ENCODE data around the gene PRAMEF11.

PRAMEF11 gene

DNA sequence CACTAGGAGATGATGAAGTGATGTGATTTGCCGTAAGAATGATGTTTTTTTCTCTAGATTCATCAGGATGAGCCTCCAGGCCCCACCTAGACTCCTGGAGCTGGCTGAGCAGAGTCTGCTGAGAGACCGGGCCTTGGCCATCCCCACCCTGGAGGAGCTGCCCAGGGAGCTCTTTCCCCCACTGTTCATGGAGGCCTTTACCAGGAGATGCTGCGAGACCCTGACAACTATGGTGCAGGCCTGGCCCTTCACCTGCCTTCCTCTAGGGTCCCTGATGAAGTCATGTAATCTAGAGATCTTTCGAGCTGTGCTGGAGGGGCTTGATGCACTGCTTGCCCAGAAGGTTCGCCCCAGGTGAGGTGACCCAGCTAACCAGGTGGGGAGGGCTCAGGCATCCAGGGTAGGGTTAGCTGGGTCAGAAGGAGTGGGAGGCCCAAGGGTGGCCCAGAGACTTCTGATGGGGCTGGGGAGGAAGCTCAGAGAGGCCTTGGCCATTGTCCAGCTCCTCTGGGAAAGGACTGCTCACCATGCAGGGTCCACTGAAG is 56.3 kb downstream of the PRAMEF11 start:
- no peak for DNase-seq

All from hypothalamus (tissue), 51 donors.